HG02763 (cell line): ENCODE results near the gene EML2.
"Not testable (repeated sequence)": the region's sequence is repeated elsewhere in the genome, so short reads cannot be mapped to it uniquely, and the experiment has no call there.

Experiments
- ATAC-seq: cut with Tn5 transposase; IDR thresholded peaks from one replicate; pipeline ENCODE4 v1.9.1; 2021; ENCODE audit warnings: mild to moderate bottlenecking, moderate library complexity; ENCODE audit not compliant: unreplicated experiment

The EML2 gene

DNA sequence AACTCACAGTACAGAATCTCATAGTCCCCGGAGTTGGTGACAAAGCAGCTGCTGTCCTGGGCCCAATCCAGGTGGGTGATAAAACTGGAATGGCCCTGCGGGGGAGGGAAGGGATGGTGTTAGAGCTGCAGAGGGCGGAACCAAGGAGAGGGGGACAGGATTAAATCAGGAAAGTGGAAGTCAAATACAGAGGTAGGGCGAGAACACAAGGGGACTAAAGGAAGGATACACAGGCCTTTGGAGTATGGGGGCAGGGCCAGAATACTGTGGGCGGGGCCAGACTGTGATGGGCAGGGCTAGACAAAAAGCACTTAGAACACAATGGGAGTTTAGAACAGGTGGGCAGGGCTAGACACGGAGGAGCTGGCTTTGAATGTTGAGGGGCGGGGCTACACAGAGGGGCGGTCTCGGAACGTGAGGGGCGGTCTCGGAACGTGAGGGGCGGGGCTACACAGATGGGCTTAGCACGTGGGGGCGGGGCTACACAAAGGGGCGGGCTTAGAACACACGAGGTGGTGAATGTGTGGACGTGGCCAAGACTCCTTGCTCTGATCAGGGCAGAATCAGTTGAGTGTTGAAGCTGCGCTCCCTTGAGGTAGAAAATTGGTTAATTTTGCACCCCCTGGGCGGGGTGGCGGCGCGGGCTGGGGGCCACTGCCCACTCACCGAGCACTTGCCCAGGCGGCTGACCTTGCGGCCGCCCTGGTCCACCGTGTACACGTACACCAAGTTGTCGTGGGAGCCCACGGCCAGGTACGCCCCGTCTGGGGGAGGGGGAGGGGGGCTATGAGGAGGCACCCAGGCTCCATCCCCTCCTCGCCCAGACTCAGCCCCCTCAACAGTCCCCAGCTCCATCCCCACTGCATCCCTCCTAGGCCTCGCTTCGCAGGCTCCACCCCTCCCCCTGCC is 23.1 kb downstream of the EML2 start:
- ATAC-seq: no peak

DNA sequence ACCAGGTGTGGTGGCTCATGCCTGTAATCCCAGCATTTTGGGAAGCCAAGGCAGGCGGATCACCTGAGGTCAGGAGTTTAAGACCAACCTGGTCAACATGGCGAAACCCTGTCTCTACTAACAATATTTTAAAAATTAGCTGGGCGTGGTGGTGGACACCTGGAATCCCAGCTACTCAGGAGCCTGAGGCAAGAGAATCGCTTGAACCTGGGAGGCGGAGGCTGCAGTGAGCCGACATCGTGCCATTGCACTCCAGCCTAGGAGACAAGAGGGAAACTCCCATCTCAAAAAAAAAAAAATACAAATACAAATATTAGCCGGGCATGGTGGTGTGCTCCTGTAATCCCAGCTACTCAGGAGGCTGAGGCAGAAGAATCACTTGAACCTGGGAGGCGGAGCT is 24.1 kb downstream of the EML2 start:
- not testable (repeated sequence) for ATAC-seq

DNA sequence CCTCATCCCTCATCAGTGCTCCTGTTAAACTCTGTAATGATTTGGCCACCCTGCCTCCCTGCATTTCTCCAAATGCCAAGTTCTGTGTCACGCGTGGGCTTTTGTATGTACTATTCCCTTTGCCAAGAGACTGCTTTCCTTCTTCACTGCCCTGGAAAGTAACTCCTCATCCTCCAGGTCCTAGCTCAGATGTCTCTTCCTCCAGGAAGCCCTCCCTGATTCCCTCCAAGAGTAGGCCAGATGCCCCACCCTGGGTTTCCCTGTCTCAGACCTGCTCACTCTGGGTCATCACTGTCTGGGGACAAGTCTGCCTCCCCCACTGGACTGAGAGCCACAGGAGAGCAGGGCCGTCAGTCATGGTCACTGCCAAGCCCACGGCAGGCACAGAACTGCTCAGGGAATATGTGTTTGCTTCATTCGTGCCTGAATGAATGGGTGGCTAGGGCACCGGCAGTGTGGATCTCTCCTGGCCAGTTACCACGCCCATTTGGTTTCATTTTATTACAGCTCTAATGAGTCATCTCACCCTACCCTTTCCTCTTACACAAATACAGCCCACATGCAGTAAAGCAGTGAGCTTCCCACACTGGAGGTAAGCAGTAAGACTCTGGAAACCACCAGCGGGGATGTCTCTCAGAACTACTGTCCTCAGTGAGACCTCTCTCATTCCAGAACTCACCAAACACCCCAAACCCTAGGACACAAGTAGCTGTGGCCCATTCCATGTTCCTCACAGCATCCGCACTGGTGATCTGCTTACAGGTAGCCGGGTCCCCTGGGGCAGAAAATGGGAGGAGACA is 25.1 kb downstream of the EML2 start:
- ATAC-seq: no peak

DNA sequence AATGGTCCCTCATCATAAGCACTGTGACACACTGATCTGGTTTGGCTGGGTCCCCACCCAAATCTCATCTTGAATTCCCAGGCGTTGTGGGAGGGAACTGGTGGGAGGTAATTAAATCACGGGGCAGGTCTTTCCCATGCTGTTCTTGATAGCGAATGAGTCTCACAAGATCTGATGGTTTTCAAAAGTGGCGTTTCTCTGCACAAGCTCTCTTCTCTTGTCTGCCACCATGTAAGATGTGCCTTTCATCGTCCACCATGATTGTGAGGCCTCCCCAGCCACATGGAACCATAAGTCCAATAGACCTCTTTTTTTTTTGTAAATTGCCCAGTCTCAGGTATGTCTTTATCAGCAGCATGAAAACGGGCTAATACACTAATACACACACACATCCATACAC is 30.2 kb downstream of the EML2 start:
- ATAC-seq: no peak

DNA sequence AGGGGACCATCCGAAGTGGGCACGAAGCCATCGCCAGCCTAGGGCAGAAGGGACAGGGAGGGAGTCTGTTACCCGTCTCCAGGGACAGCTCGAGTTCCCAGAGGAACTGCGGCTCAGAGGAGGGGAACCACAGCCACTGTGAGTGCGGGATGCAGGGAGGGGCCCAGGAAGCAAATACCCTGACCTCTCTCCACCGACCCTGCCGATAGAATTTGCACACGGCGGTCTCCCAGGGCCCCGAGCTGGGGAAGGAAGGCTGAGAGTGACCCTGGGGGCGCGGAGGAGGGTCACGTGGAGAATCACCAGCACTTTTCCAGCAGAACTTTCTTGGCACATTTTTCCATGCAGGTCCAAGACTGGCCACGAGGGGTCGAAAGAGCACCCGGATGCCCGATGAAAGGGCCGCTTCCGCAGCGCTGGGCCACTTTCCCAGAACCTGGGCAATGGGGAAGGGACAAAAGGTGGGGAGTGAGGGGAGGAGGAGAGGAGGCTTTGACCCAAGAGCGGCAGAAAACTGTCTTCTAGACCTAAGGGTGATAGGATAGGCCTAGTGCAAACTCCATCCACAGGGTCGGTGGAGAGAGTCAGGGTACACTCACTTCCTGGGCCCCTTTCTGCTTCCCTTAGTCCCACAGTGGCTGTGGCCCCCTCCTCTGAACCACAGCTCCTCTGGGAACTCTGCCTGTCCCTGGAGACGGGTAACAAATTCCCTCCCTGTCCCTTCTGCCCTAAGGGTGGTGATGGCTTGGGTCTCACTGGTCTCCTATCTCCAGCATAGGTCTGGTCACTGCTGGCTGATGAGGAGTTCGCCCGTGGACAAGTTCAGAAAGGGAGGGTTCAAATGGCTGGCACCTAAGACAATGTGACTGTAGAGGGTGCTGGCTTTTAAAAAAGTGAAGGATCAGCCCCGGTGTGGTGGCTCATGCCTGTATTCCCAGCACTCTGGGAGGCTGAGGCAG is 31.8 kb downstream of the EML2 start:
- no peak for ATAC-seq

DNA sequence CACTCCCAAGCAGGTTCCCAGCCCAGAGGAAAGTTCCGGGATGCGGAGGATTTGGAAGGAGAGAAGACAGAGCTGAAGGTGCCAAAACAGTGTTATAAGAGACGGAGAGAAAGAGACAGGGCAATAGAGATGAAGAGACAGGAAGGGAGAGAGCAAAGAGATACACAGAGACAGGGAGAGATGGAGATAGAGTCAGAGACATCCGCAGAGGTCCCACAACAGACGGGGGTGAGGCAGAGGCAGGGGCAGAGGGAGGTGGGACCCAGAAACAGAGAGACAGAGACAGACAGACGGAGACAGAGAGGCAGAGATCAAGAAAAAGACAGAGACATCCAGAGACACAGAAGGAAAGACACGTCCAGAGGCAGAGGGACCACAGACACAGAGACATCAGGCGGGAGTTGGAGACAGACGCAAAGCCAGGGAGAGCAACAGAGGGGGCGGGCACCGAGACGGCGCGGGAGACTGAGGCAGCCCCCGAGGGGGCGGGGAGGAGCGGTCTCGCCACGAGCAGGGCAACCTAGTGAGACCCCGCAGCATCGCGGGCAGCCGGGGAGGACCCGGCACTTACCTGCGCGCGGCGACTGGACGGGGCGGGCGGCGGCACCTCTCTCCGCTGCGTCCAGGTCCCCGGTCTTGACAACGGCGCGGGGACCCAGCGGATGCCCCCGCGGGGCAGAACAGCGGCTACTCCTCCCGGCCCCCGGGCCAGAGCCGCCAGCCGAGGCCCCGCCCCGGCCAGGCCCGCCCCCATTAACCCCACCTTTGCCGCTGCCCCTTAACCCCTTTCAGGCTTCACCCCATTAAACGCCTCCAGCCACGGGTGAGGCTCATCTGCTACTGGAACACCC is 37.4 kb downstream of the EML2 start, which contains the start of gene GPR4:
GPR4 (minus strand) TSS at position 689 of the 851 bp plus-strand sequence. CDS start 10,346 bp downstream, outside the sequence.
- no peak for ATAC-seq

DNA sequence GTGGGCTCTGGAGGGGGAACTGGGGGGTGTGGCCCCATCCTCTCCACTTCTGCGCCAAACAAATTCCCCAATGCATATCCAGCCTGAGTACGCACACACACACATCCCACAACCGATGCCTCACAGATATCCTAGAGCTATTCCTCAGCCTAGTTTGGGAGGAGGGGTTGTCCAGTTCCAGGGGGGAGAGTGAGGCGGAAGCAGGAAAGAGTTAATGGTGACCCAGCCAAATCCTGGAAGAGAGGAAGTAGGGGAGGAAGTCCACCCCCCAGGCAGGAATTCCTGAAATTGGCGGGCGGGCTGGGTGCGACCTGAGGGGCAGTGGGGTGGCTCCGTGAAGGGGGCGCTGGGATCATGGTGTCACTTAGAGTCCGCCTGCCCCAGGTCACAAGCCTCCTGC is 38.1 kb downstream of the EML2 start:
- ATAC-seq: no peak

DNA sequence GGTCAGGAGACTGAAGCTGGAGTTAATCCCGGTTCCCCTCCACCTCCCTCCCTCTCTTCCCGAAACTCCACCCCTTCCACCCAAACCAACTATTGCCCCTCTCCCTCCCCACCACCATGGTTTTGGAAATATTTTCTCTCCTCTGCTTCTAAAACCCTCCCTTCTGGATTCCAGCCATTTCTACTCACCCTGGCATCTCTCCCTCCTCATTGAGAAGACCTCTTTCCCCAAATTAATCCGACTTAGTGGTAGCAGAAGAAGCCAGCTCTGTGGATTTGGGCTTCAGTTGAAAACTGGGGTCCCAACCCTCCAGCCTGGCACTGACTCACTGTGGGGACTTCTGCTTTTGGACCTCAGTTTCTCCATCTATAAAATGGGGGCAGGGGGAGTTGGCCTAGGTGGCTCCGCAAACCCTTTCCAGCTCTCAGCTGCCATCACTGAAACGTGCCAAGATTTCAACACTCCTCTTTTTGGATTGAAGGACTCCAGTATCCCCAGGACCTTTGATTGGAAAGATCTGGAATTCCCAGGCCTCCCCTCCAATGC is 38.8 kb downstream of the EML2 start:
- ATAC-seq: no peak

DNA sequence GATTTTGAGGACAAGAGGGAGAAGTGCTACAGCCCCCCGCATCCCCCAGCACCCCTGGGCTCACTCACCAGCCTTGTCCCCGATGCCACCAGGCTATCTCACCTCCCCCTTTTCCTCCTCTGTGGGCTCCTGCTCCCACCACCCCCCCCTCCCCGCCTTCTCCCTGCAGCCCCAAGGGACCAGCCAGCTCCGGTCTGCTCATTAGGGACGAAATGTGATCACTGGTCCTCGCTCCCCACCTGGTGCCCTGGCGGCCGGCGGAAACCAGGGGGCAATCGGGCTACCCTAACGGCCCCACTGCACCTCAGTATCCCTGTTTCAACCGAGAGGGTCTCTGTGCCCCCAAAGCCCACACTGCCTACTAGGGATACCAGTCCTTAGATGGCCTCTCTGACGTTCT is 39.9 kb downstream of the EML2 start:
- no peak for ATAC-seq

DNA sequence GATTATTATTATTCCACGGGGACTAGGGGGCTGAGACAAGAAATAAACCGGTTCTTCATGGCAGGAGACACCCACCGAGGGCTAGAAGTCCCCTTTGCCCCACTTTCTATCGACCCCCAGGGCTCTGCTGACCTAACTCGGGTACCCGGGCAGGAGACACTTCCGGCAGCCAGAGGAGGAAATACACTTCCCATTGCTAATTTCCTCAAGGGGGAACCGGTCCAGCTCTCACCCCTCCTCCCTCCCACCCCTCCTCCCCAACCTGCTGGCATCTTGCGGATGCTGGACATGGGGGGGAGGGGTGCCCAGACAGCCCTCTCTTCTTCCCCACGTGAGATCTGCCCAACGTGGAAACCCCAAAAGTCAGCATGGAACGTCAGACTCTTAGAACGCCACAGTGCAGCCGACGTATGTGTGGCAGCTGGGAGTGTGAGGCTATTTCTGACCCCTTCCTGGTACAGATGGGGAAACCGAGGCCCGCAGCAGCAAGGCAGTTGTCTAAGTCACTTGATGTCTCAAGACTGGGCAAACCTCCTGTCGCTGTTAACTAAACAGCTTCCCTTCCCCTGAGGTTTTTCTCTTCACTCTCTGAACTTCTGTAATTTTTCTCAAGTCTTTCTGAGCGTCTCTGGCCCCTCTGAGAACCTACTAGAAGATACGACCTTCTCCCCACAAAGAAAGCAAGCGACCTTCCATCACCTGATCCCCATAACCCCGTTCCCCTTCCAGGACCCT is 40.8 kb downstream of the EML2 start:
- ATAC-seq: no peak

DNA sequence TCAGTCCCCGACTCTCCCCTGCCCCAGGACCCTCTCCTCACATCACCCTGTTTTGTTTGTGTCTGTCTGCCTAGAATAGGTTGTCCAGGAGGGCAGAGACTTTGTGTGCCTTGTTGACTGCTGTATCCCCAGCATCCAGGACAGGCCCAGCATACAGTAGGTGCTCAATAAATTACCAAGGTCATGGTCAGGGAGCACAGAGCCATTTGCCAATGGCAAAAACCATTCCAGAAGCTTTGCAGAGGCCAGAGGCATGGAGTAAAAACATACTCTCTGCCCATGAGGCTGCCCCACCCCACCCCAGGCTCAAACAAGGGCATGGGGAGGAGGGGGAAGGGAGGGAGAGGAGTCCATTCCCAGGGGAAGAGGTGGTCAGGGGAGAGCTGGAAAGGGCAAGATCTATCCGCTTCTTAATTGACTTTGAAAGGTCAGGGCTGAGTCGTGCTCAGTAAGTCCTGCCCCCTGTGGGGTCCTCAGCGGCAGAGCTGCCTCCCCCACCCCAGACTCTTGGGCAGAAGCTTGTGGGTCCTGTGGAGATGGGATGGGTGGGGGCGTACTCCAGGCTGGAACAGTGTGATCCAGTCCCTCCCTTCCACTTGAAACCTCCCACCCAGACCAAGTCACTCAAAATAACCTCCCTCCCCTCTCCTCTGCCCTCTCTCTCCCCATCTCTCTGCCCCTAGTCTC is 41.6 kb downstream of the EML2 start:
- no peak for ATAC-seq

DNA sequence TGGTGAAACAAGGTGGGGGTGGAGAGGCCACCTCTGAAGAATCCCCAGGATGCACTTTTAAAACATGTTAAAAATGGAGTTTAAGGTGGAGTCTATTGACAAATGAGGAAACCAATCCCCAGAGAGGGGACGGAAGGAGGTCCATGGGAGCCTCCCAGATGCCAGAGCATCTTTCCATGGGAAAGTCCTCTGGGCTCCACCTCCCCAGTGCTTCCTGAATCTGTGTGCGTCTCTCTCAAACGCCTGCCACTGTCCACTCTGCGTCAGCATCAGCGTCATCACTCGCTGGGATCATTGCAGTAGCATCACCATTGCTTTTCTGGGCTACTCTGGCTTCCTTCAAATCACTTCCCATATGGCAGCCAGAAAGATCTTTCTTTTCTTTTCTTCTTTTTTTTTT is 43.4 kb downstream of the EML2 start:
- no peak for ATAC-seq

DNA sequence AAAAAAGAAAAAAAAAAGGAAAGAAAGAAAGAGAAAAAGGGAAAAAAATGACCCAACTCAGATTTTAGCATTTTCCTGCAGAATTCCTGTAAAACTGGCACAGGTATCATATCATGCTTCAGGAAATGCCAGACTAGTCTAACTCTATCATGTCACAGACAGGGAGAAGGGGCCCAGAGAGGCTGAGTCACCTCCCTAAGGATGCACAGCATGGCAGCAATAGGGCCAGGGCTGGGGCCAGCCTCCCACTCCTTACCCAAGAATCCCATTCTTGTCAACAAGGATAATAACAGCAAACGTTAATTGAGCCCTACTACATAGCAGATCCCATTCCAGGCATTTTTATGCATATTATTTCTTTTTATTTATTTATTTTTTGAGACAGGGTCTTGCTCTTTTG is 45.7 kb downstream of the EML2 start:
- no peak for ATAC-seq

DNA sequence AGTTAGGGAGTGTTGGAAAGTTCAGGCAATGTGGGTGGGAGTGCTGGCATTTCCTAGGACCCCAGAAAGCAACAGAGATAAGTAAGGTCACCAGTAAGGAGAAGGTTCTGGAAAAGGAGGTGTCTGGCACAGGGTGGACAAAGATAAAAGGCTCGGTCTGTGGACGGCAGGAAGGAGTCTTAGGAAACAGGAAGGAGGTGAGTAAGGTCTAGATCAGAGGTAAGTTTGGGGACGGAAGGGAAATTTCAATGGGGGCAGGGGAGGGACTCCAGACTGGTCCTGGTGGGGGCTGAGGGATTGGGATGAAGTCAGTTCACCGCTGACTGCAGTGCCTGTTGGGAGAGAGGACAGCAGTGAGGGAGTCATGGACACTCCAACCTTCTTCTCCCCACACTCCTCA is 46.8 kb downstream of the EML2 start:
- no peak for ATAC-seq

DNA sequence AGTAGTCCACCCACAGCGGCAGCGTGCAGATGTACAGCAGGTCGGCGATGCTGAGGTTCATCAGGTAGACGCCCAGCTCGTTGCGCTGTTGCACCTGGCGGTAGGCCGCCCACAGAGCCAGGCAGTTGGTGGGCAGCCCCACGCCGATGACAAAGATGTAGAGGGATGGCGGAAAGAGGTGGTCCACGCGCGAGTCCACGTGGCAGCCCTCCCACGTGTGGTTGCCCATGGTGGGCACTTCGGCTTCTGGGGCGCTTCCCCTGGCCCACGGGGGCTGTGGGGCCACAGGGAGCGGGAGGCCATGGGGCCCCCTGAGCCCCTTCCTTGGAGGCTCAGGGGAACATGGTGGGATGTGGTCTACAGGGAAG is 47.6 kb downstream of the EML2 start:
- no peak for ATAC-seq

DNA sequence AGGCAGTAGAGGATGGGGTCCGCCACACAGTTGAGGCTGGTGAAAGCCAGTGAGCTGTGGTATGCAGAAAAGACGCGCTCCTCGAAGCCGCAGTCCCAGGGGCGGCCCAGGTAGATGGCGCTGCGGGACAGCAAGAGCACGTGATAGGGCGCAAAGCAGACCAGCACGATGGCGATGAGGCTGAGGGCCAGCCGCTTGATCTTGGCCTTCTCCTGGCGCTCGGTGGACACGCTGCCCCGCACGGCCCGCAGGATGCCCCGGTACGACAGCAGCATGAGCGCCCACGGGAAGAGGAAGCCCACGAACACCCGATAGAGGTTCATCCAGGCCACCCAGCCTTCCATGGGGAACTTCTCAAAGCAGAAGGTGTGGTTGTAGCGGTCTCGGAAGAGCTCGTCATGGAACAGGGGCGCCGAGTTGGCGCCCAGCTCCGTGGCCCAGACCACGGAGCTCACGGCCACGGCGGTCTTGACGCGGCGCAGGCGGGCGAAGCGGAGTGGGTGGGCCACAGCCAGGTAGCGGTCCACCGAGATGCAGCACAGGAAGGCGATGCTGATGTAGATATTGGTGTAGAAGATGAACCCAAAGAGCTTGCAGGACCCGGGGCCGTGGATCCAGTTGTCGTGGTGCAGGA is 48.1 kb downstream of the EML2 start:
- no peak for ATAC-seq

DNA sequence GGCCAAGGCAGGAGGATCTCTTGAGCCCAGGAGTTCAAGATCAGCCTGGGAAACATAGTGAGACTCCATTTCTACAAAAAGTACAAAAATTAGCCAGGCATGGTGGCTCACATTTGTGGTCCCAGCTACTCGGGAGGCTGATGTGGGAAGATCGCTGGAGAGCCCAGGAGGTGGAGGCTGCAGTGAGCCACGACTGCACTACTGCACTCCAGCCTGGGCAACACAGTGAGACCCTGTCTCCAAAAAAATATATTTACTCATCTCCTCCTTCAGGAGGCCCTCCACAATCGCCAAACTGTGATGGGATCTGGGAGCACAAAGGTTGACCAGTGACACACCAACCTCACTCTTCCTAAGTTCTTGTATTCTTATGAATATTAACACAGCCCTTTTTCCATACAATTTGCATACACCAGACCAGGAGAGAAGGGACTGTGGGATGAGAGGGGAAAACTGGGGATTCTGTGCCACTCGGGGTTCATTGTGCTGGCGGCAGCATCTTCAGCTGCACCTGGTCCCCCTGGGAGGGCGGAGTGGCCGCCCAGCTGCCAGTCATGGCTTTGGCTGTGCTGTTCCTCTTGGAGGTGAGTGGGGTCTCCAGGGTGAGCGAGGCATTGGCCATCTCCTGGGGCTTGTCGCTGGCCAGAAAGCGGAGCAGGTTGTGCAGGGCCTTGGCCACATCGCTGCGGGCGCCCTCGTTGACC is 48.7 kb downstream of the EML2 start:
- ATAC-seq: no peak
